GM12891 (cell line): Measurements from ENCODE around the gene RPL10A.

Source experiments
- POLR2A ChIP-seq: IDR thresholded peaks from 2 replicates; pipeline ENCODE4 v1.6.1; 2011; ENCODE audit warnings: low read depth, low read length, control low read depth
- POLR2AphosphoS5 ChIP-seq: IDR thresholded peaks from 2 replicates; pipeline ENCODE4 v1.6.1; 2011; ENCODE audit warnings: low read depth, low read length, control low read depth
- POU2F2 ChIP-seq: IDR thresholded peaks from 2 replicates; pipeline ENCODE4 v1.6.1; 2011; ENCODE audit warnings: low read depth, mild to moderate bottlenecking, control low read depth, low read length, moderate library complexity
- SPI1 ChIP-seq: IDR thresholded peaks from 2 replicates; pipeline ENCODE4 v1.6.1; 2011; ENCODE audit warnings: low read depth, low read length, control low read depth
- TAF1 ChIP-seq: IDR thresholded peaks from 2 replicates; pipeline ENCODE4 v1.6.1; 2011; ENCODE audit warnings: low read depth, low read length, control low read depth

- TF ChIP-seq TAF1 (no peak), POLR2A (no peak), POLR2AphosphoS5 (no peak), POU2F2 (no peak), SPI1 (no peak)
These were observed 40.8 kb upstream of the RPL10A start for GRCh38 chr6:35427435-35427834.
